Measurements from ENCODE around the gene OR51I2.

OR51I2 gene, protein sequence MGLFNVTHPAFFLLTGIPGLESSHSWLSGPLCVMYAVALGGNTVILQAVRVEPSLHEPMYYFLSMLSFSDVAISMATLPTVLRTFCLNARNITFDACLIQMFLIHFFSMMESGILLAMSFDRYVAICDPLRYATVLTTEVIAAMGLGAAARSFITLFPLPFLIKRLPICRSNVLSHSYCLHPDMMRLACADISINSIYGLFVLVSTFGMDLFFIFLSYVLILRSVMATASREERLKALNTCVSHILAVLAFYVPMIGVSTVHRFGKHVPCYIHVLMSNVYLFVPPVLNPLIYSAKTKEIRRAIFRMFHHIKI

GRCh38 chr11:5449023-5449422, at the start of gene OR51I2:
OR51I2 (plus strand) TSS chr11:5449323; CDS start chr11:5453489, 4,166 bp downstream.
- no peak for DNase-seq

GRCh38 chr11:5405173-5405572, 44.0 kb upstream of the OR51I2 start:
- no peak for DNase-seq

DNA sequence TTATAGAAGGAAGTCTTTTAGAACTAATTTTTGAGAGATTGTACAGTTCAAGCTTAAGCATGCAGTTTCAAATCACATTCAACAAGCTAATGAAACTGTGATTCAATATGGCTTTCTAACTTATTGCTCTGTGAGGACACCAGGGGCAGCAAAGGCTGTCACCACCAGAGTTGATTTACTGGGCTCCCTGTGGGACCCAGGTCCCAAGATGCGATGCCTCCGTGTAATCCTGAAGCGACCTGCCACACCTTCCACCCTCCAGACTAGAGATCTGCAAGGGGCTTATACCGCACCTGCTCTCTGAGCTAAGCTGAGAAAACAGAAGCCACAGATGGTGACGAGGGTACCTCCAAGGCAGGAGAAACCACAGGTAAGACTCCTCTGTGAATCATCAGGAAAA, 28.1 kb upstream of the OR51I2 start:
- no peak for DNase-seq

DNA sequence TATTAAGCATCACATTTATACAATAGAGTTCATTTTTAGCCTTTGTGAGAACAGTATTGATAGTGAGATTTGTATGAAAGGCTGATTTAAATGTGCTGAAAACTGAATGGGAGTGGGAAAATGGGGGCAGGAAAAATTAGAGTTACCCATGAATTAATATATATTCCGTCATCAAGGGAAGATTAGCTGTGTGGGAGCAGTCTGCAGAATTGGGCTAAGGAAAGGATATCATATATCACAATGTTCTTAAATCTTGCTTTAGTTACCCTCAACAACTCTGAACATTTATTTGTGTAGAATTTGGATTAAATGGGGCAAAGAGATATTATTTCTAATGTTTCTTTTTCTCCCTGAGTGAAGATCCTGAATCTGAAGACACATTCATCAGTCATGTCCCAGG, 27.3 kb upstream of the OR51I2 start, which contains the start of gene OR51Q1:
OR51Q1 (plus strand) TSS at position 301 of the 400 bp plus-strand sequence; CDS start at position 391, 90 bp downstream.
- no peak for DNase-seq

GRCh38 chr11:5423131-5423530, 26.0 kb upstream of the OR51I2 start:
- no peak for DNase-seq

DNA sequence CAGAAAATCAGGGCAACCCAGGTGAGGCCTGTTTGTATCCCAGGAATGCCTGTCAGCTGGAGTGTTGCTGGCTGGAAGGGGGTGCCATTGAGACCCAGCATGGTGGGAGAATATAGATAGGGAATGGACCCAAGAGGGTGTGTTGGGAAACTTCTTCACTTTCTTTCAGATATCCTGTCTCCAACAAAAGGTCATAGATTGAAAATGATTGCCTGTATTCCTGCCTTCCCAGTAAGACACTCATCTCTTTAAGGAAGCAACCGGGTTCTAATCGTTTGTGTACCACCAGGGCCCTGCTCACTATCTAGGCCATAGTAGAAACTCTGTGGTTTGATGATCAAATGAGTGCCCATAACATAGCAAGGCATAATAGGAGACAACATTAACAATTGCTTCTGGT, 7.7 kb upstream of the OR51I2 start, which contains the start of gene OR51I1:
OR51I1 (minus strand) TSS at position 101 of the 400 bp plus-strand sequence; CDS start at position 101, 0 bp downstream.
- no peak for DNase-seq

GRCh38 chr11:5443835-5444393, 5.2 kb upstream of the OR51I2 start:
- DNase-seq, result no peak

DNA sequence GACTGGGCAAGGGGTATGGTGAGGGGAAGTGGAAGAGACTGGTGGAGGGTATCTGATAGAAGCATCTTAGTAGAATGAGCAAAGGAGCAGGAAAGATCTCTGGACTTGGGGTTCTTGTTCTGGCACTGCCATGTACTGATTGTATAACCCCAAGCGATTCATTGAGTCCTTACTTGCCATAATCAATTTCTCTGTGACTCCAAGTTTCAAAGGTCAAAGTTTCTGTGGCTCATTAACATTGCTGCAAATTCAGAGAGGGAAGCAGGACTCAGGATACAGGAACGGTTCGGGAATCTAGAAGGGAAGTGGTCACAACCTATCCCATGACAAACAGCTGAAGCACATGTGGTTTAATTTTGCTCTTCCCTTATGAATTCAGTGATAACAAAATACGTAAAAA, 309 bp downstream of the OR51I2 start:
- no peak for DNase-seq

GRCh38 chr11:5460983-5461621, 12.0 kb downstream of the OR51I2 start:
- DNase-seq, result no peak

- no peak for DNase-seq
These were observed 18.4 kb downstream of the OR51I2 start for GRCh38 chr11:5467527-5467926.

- DNase-seq, result no peak
These were observed 24.8 kb downstream of the OR51I2 start for GRCh38 chr11:5473921-5474320.

GRCh38 chr11:5476186-5476819, 27.2 kb downstream of the OR51I2 start:
- no peak for DNase-seq

DNA sequence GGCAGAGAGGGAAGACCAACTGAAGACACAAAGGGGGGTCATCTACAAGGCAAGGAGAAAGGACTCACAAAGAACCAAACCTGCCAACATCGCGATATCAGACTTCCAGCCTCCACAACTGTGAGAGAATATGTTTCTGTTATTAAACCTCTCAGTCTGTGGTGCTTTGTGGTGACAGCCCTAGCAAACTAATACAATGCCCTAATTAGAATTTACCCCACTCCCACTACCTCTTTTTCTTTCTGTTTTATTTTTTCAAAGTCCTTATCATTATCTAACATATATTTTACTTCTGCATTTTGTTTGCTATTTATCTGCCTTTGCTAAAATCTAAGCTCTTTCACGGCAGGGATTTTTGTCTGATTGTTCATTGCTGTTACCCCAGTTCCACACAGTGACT, 36.9 kb downstream of the OR51I2 start:
- DNase-seq, result no peak

DNA sequence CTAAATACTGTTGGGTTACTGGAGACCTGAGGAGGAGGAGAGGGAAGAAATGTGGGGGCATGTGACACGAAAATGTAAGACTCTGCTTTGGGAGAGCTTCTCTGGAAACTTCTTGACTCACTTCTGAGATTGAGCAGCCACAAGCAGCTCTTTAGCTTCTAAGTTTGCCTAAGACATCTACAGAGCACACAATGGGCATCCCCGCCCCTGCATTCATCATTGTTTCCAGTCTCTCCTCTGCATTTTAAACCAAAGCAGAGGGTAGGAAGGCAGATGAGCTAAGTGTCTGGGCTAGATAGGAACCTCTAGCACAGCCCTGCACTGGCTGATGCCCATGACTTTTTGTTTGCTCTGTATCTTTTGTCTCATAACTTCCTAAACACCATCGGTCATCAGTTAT, 37.3 kb downstream of the OR51I2 start:
- DNase-seq, result no peak

GRCh38 chr11:5488385-5488784, 39.3 kb downstream of the OR51I2 start, which contains the start of gene OR52D1:
OR52D1 (plus strand) TSS chr11:5488685; CDS start chr11:5488707, 22 bp downstream.
- no peak for DNase-seq

DNA sequence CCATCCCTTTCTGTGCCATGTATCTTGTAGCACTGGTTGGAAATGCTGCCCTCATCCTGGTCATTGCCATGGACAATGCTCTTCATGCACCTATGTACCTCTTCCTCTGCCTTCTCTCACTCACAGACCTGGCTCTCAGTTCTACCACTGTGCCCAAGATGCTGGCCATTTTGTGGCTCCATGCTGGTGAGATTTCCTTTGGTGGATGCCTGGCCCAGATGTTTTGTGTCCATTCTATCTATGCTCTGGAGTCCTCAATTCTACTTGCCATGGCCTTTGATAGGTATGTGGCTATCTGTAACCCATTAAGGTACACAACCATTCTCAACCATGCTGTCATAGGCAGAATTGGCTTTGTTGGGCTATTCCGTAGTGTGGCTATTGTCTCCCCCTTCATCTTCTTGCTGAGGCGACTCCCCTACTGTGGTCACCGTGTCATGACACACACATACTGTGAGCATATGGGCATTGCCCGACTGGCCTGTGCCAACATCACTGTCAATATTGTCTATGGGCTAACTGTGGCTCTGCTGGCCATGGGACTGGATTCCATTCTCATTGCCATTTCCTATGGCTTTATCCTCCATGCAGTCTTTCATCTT, 39.8 kb downstream of the OR51I2 start:
- DNase-seq, result no peak

DNA sequence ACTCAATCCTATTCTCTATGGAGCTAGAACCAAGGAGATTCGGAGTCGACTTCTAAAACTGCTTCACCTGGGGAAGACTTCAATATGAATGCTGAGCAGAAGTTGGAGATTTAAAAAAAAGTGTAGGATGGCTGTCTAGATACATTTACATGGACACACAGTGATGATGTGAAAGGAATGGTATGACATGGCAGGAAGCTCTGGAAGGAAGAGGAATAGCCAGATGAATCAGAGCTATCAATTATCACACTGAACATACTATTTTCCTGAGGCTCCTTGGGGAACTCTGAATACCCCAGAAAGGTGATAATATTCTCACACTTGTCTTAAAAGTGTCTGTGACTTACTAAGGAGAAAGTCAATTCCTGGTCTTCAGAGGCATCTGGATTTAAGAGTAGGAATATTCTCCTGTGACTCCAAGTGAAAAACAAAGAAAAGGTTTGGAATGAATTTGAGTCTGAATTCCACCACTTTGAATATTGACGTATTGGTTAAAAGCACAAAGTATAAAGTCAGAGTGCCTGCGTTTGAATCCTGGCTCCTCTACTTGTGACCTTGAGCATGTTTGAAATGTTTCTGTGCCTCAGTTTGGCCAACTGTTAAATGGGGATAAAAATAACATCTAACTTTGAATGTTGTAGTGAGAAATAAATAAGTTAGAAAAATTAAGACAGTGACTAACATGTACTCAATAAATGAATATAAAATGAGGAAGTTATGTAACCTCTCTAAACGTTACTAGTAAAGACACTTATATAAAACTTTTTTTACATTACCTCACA, 40.6 kb downstream of the OR51I2 start:
- DNase-seq, result no peak

GRCh38 chr11:5499671-5500070, 50.5 kb downstream of the OR51I2 start:
- DNase-seq, result no peak

DNA sequence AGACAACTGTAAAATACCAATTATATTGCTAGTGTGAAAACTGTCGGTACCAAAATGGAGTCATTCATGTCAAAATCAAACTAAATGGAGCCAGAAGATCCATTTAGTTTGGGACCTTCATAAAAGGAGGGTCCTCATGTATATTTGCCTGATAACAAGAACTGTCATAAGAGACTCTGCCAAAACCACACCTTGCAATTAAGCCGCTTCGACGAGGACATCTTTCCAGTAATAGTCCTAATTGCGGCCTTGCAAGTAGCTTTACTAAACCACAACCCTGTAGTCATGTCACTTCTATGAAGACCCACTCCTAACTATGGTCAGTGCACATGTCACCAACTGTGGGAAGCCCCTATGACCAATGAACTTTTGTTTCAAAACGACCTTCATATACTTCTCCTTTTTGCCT, 51.3 kb downstream of the OR51I2 start:
- DNase-seq, result no peak

DNA sequence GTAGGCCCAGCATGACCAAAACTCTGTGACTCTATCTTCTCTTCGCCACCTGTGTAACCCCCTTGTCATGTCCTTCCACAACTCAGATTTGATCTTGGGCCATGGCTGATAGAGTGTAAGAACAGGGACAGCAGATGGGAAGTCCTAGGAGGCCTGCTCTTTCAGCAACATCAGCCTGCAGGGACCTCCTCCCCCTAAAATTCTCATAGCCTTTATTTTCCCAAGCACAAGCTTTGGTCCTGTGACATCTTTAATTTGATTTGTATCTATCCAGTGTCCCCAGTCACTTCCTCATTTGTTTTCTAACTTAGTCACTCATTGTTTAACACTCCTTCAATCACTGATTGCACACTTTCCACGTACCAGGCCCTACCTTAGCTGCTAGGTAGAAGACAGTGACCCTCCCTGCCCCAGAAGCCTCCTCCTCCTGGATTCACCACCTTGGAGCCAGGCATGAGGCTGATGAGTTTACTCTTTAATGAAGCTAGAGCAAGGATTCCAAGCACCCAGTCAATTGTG, 55.3 kb downstream of the OR51I2 start:
- DNase-seq, result no peak

DNA sequence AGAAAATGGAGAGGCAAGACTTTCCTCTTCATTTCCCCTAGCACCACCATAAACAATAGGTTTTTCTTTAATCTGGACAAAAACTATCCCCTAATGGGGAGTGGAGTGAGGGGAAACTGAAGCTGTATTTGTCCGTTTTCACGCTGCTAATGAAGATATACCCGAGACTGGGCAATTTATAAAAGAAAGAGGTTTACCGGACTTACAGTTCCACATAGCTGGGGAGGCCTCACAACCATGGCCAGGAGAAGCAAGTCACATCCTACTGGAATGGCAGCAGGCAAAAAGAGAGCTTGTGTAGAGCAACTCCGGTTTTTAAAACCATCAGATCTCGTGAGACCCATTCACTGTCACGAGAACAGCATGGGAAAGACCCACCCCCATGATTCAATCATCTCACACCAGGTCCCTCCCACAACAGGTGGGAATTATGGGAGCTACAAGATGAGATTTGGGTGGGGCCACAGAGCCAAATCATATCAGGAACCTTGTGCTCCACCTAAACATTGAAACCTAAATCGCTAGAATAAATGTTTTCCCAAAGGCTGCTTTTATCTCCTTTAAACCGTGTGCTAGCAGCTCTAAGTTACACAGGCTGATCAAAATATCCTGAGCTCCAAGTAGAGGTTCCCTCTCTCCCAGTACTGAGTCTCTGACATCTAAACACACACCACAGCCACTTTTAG, 56.4 kb downstream of the OR51I2 start:
- DNase-seq, result no peak
